HL-60 (cell line): ENCODE data around the gene OR51E2.

Experiments used
- POLR2AphosphoS5 ChIP-seq: IDR thresholded peaks from 2 replicates; pipeline ENCODE4 v1.6.1; 2012; ENCODE audit warnings: low read depth
- TF ChIP-seq, protein P1 (sequence below): IDR thresholded peaks from one replicate; pipeline ENCODE4 v1.5.1; 2011; ENCODE audit warnings: low read length, control low read depth, inconsistent platforms; ENCODE audit not compliant: insufficient read depth

- TF ChIP-seq, protein P1, sequence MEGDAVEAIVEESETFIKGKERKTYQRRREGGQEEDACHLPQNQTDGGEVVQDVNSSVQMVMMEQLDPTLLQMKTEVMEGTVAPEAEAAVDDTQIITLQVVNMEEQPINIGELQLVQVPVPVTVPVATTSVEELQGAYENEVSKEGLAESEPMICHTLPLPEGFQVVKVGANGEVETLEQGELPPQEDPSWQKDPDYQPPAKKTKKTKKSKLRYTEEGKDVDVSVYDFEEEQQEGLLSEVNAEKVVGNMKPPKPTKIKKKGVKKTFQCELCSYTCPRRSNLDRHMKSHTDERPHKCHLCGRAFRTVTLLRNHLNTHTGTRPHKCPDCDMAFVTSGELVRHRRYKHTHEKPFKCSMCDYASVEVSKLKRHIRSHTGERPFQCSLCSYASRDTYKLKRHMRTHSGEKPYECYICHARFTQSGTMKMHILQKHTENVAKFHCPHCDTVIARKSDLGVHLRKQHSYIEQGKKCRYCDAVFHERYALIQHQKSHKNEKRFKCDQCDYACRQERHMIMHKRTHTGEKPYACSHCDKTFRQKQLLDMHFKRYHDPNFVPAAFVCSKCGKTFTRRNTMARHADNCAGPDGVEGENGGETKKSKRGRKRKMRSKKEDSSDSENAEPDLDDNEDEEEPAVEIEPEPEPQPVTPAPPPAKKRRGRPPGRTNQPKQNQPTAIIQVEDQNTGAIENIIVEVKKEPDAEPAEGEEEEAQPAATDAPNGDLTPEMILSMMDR, result no peak
- TF ChIP-seq POLR2AphosphoS5, result no peak
Observed at GRCh38 chr11:4672470-4672869, 25.2 kb downstream of the OR51E2 start.
